Endothelial cell (in vitro differentiated cells): ENCODE results near the gene SLC32A1. TPM values are rescaled to one million over a fixed set of nuclear protein-coding genes. Genes with fewer than 3 reads are reported as not detected.

ENCODE experiments used
- DNase-seq: peaks from one replicate; pipeline ENCODE4 v3.0.0; 2021; ENCODE audit warnings: low spot score
- H3K27ac Mint-ChIP-seq: one replicate; pipeline ENCODE4 v1.8.0; 2021; ENCODE audit warnings: mixed read lengths, inconsistent platforms; ENCODE audit not compliant: unreplicated experiment
- H3K27me3 Mint-ChIP-seq: one replicate; pipeline ENCODE4 v1.8.0; 2021; ENCODE audit warnings: mild to moderate bottlenecking, moderate library complexity, mixed read lengths, inconsistent platforms; ENCODE audit not compliant: unreplicated experiment
- H3K36me3 Mint-ChIP-seq: one replicate; pipeline ENCODE4 v1.8.0; 2021; ENCODE audit warnings: mild to moderate bottlenecking, low read depth, mixed read lengths, inconsistent platforms; ENCODE audit not compliant: unreplicated experiment
- H3K4me1 Mint-ChIP-seq: one replicate; pipeline ENCODE4 v1.8.0; 2021; ENCODE audit warnings: mild to moderate bottlenecking, mixed read lengths, inconsistent platforms; ENCODE audit not compliant: unreplicated experiment
- H3K4me3 Mint-ChIP-seq: one replicate; pipeline ENCODE4 v1.8.0; 2021; ENCODE audit warnings: mild to moderate bottlenecking, mixed read lengths, inconsistent platforms; ENCODE audit not compliant: unreplicated experiment
- H3K9me3 Mint-ChIP-seq: one replicate; pipeline ENCODE4 v1.8.0; 2021; ENCODE audit warnings: mixed read lengths, inconsistent platforms; ENCODE audit not compliant: unreplicated experiment
- total RNA-seq: library from RNA; stranded (reverse); fragmentation: NEBNext Ultra II Directional; extraction: Animal tissue kit (Norgen Biotek cat#: 25700); gene quantifications from one replicate; pipeline ENCODE4 v1.2.1, GENCODE V29; 2021; ENCODE audit not compliant: unreplicated experiment
- TF ChIP-seq, protein P1 (sequence below): fragments of 200-600 bp; sonication (generic); IDR thresholded peaks from one replicate; pipeline ENCODE4 v1.5.0; 2021; ENCODE audit warnings: antibody characterized with exemption; ENCODE audit not compliant: unreplicated experiment

Gene SLC32A1
- total RNA-seq, 1 donor from 2014 or later = 3.4 TPM

DNA sequence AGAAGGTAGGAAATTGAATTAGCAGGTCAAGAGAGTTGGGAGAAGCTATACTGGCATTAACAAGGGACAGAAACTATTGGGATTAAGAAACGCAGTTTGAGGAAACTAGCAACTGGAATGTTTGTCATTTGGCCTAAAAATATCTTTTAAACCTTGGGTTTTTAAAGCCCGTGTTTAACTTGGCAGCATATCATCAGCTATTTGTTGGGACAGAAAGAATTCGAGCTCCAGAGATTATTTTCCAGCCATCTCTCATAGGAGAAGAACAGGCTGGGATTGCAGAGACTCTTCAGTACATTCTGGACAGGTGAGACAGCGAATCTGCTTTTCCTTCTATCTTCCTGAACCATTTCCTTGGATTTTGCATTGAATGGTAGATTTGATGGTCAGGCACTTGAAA, 41.8 kb downstream of the SLC32A1 start:
- H3K36me3 Mint-ChIP-seq = peaks cover 56% of the 10 kb centered on the region

DNA sequence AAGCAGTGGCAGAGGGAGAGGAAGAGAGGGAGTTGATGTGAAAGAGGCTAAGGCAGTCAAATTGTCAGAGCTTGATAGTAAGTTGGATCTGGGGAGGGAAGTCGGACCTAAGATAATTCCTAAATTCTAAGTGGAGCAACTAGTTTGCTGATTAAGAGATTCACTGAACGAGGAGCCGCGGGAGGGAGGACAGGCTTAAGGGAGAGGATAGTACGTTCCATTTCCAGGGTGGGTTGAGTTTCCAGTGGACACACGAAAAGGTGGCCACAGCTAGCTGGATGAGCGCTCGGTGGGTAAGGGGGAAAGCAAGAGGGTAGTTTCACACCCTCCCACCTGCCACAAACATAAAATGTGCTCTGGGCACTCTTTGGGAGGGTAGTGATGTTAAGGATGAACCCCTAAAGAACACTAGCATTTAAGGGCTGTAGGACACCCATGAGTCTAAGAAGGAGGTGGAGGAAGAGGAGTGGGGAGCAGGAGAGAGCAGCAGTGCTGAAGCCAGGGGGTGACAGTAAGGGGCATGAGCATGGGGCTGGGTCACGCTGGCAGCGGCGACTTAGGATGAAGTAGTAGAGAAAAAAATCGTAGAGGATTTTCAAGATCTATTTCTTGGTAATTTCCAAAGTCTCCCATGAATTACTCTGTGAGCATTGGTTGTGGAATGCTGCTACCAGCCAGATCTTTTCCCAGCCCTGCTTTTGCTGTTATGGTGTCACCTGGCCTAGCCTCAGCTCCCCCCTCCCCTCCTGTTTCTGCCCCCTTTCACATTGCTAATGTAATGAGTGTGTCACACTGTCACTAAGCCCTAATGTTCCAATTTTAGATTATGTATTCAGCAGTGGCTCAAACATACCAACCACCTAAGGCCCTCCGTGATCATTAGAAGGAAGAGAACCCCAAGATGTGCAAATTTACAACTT, 45.4 kb downstream of the SLC32A1 start:
- Mint-ChIP-seq H3K9me3 (peaks cover 6% of the 10 kb centered on the region), H3K4me1 (peaks cover 14% of the 10 kb centered on the region), H3K27me3 (peaks cover 3% of the 10 kb centered on the region), H3K27ac (no peak overlapping the region), H3K36me3 (peaks cover 68% of the 10 kb centered on the region), H3K4me3 (peak overlapping the region; percentile 8)
- TF ChIP-seq, protein P1, sequence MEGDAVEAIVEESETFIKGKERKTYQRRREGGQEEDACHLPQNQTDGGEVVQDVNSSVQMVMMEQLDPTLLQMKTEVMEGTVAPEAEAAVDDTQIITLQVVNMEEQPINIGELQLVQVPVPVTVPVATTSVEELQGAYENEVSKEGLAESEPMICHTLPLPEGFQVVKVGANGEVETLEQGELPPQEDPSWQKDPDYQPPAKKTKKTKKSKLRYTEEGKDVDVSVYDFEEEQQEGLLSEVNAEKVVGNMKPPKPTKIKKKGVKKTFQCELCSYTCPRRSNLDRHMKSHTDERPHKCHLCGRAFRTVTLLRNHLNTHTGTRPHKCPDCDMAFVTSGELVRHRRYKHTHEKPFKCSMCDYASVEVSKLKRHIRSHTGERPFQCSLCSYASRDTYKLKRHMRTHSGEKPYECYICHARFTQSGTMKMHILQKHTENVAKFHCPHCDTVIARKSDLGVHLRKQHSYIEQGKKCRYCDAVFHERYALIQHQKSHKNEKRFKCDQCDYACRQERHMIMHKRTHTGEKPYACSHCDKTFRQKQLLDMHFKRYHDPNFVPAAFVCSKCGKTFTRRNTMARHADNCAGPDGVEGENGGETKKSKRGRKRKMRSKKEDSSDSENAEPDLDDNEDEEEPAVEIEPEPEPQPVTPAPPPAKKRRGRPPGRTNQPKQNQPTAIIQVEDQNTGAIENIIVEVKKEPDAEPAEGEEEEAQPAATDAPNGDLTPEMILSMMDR = no peak
- no peak for DNase-seq

More for the DNA sequence above, 41.8 kb downstream of the SLC32A1 start:
- TF ChIP-seq, protein P1 = no peak
- Mint-ChIP-seq H3K27ac (no peak overlapping the region), H3K27me3 (no peaks in the 10 kb centered on the region), H3K4me1 (peaks cover 15% of the 10 kb centered on the region), H3K9me3 (no peaks in the 10 kb centered on the region), H3K4me3 (no peak overlapping the region)
- DNase-seq = no peak

DNA sequence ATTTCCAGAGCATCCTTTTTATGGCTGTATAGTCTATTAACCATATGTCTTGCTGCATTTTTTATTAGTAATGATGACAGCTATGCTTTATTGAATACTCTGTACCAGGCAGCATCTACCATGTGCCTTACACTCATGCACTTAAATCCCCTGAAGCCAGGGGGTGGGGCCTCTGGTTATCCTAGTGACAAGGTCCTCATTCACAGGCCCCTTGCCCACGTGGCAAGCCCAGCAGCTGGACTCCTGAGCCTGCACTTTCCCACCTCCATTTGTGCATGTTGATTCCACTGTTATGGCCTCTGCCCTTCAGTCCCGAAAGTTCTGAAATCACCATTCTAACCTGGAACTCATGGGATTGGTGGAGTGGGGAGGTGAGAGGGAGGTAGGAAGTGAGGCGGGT, 46.3 kb downstream of the SLC32A1 start:
- peaks cover 6% of the 10 kb centered on the region for H3K9me3 Mint-ChIP-seq
- TF ChIP-seq, protein P1 = no peak
- no peak for DNase-seq
- peaks cover 12% of the 10 kb centered on the region for H3K4me1 Mint-ChIP-seq
- H3K27me3 Mint-ChIP-seq = peaks cover 3% of the 10 kb centered on the region
- no peak overlapping the region for H3K27ac Mint-ChIP-seq
- no peak overlapping the region for H3K4me3 Mint-ChIP-seq
- H3K36me3 Mint-ChIP-seq = peaks cover 70% of the 10 kb centered on the region

DNA sequence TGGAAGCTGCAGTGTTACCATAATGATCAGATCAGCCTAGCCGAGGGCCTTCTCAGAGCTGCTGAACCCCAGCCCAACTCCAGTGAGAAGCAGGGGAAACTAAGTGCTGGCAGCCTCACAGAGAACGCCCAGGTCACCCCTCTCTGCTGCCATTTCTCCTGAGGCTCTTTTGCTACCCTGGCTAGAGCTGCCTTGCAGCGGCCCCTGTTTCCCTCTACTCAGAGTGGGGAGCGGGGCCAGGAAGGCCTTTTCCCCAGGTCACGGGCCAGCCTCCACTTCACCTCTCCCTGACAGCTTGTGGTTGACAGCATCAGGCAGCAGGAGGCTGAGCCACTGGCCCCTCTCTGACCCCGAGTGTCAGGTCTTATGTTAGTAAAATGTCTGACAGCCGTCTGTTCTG, 46.7 kb downstream of the SLC32A1 start:
- Mint-ChIP-seq H3K4me1 (peaks cover 8% of the 10 kb centered on the region), H3K27ac (no peak overlapping the region), H3K36me3 (peaks cover 74% of the 10 kb centered on the region), H3K4me3 (no peak overlapping the region), H3K27me3 (peaks cover 3% of the 10 kb centered on the region), H3K9me3 (peaks cover 6% of the 10 kb centered on the region)
- TF ChIP-seq, protein P1 = no peak
- no peak for DNase-seq

DNA sequence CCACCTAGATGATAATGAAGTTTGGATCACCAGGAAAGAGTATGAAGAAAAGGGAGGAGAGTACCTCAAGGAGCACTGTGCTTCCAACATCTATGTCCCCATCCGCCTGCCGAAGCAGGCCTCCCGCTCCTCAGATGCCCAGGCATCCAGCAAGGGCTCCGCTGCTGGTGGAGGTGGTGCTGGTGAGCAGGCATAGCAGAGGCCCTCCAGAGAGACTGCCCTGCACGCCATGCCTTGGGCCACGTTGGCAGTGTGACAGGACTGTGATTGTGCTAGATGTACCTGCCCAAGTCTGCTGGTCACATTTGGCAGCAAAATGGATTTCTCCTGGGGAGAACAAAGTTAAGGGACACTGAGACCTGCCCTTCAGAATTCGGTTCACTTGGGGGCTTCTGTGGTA, 47.3 kb downstream of the SLC32A1 start:
- TF ChIP-seq, protein P1 = no peak
- Mint-ChIP-seq H3K4me1 (peaks cover 3% of the 10 kb centered on the region), H3K9me3 (peaks cover 6% of the 10 kb centered on the region), H3K27me3 (peaks cover 3% of the 10 kb centered on the region), H3K27ac (no peak overlapping the region), H3K36me3 (peaks cover 78% of the 10 kb centered on the region), H3K4me3 (no peak overlapping the region)
- DNase-seq = no peak
